GM18508 (cell line): ENCODE measurements around the gene CCDC88C.
"Not testable (repeated sequence)": the region's sequence is repeated elsewhere in the genome, so short reads cannot be mapped to it uniquely, and the experiment has no call there.

Source experiments
- ATAC-seq: cut with Tn5 transposase; IDR thresholded peaks from one replicate; pipeline ENCODE4 v1.9.1; 2021; ENCODE audit warnings: moderate number of reproducible peaks; ENCODE audit not compliant: insufficient read depth, unreplicated experiment

The CCDC88C gene

DNA sequence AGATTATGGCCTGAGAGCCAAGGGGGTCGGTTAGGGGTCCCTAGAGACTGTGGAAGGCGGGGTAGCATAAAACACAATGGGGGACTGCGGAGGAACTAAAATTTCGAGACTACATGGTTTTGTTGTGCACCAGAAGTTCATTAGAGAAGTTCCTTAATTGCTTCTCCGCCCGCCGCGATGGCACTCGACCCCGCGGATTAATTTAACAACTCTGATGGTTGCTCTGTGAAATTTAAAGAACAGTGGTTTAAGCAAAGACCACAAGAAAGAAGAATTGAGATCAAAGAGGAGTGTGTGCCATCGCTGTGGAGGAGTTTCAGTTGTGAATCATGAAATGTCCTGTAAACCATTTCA, 1.4 kb upstream of the CCDC88C start:
- ATAC-seq = no peak

DNA sequence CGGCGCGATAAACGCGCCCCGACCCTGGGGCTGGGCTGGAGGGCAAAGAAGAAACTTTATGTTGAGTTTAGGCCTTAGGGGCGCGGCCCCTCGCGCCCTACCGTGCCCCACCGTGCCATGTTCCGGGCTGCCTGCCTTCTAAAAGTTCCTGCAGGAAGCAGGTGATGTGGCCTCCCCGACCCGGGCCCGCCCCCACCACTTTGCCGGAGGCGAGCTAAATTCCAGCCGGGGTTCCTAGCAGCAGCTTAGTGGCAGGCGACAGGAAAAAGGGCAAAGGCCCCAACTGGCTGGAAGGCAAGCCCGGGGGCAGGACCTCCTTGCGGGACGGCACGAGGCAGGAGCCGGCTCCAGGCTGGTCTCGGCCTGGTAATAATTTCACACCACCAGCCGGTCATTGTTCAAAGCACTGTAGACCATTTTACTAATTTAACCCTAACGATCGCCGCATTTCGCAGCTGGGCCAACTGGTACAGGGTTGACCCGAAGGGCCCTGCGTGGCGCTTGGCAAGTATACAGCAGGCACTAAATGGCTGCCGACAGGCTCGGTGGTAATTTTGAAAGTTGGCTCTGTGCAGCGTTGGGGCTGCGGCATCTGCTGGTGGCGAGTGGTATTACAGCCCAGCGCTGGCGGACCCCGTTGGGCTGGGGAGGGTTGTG, 895 bp upstream of the CCDC88C start:
- no peak for ATAC-seq

DNA sequence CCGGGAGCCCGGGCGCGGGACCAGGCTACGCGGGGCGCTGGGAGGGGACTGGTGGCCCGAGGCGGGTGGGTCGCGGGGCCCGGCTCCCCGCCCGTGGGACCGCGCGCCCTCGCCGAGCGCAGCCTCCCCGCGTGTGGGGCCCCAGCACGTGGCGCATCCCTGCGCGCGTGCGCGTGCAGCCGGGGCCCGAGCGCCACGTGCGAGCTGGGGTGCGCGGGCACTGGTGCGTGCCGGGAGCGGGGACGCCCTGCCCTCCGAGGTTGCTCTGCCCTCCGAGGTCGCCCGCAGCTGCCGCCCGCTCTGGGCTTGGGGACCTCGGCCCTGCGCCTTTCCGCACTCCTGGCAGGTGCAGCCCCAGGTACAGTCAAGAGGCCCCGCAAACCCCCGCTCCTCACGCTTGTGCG, 365 bp upstream of the CCDC88C start:
- ATAC-seq = no peak

DNA sequence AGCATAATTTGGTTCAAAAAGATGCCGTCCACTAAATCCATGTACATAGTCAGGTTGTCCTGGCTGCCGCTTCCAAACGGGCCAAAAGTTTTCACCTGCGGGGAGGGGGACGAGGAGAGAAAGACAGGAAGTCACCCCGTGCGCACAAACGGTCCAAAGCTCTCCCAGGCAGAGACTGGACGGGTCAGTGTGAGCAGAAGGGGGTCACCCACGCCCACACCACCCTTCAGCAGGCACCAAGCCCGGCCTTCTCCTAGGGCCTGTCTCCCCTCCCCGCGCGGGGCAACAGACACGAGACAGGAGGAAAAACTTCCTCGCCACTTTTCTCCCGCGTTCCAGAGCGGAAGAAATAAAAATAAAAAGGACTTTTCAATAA, 888 bp downstream of the CCDC88C start:
- no peak for ATAC-seq

DNA sequence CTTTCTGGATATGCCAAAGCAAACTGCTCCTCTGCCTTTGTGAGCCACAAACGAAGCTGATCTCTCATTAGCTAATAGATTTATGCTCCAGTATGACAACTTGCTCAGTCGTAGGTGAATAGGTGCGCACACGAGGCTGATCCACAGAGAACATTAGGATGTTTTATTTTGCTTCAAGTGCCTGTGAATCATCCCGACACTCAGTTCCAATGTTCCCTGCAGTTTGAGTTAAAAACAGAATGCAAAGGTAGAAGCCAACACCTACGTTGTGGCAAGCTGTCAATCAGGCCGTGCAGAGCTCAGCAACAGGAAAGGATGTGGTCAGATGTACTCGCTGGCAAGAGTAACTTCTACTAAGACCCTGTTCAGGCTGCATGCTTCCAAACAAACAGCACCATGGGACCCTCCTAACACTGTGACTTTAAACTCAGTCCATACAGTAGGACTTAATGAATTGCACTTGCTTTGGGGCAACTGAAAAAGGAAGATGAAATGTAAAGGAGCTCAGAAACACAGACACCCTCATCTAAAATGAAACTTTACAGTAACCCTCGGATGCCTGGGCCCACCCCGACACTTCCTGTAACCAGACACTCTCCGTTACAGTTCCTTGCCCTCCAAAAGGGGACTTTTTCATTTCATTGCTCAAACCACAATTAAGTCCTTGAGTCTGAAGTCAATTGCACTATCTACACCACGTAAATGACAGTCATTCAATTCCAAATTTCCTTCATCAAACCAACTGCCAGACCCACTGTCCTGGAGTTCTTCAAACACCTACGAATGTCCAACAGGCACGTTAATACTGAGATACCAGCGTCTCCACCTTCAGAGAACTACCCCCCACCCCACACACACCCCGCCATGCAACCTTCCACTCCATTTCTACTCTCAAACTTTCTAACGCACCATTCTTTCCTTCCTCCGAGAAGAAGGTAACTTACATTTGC, 1.6 kb downstream of the CCDC88C start:
- peak; percentile 53 for ATAC-seq

DNA sequence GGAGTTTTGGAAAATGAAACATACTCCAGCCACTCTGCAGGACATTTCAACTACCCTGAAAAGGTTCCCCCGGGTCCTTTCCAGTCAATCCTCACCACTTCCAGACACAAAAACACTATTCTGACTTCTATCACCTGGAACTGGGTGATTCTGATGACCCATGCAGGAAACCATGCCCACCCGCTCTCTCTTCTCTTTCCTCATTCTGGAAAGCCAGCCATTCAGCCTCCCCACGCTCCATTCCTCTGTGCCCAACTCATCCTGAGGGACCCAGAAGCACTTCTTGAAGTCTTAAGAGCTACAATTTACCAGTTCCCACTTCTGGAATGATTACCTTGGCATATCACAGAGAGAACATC, 3.2 kb downstream of the CCDC88C start:
- ATAC-seq = no peak

DNA sequence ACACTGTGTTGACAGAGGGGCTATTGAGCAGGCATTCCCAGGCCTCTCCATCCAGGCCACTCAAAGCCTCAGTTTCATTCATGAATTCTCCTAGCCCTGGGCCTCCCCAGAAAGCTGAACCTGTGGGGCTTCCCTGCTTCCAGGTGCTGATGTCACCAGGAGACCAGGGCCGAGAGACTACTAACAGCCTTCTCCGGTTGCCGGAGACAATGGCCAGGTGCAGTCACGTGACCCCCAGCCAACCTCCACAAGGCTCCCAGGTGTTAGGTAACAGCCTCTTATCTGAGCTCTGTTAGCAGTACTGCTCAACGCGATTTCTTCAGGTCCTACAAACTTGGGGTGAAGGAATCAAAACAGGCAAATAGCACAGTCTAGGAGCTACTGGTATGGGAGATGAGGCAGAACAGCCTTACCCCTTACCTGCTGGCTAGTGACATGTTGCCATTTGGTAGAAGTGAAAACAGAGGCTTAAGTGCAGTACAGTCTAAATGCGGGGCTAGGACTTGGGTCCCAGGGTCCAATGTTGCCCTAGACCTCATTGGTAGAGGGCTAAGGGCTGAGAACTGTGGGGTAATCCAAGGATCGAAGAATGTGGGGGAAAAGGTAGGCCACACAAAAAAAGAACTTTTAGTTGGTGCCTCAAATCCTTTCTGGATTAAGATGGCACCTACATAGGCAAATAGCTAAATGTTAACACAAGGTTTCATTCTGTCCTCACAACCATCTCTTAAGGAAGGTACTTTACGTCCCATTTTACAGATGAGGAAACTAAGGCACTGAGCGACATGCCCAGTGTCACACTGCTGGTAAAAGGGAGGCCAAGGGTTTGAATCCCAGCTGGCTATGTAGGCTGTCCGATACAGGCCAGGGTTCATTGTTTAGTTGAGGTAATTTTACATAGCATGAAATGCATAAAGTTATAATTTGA, 3.8 kb downstream of the CCDC88C start:
- no peak for ATAC-seq

DNA sequence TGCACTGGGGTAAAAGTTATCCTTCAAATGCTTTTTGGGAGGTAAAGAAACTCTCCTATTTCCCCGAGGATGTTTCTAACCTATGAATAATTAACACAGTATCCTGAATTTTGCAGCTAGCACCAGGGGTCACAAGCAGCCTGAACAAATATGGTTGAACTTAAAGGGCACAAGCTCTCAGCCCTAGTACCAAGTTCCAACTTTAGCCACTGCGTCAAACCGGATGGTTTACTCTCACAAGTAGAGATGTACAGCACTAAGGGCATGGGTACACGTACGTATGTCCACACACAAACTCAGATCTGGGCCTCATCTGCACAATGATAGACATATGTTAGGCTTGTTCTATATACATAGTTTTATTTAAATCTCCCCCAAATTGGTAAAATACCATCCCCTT, 4.7 kb downstream of the CCDC88C start:
- no peak for ATAC-seq

DNA sequence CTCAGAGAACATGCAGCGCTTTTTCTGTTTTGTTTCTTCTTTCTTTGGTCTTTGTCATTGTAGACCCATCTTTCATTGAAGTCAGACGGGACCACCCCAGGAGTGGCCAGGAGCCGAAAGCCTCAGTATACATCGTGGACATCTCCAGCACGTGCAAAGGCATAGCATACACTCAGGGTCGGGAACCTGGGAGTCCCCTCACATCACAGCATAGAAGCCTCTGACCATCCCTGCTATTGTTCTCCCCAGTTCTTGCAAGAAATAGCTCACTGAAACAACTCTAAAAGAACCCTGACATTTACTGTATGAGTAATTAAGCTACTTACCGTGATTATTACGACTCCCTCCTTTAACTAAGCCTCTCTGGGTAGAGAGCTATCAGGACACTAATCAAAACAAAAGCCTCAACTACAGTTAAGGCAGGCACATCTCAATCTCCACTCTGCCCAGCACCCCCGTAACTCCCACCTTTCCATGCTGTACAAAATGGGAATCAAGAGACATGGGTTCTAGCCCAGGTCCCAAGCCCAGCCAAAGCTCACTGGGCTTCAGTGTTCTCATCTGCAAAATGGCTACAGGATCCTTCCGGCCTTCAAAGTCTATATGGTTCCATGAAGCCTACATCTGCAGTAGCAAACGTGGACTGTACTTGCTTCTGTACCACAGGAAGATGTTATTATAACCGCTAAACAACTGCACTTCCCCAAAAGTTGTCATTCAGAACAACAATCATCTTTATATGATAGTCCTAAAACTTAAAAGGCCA, 6.7 kb downstream of the CCDC88C start:
- no peak for ATAC-seq

DNA sequence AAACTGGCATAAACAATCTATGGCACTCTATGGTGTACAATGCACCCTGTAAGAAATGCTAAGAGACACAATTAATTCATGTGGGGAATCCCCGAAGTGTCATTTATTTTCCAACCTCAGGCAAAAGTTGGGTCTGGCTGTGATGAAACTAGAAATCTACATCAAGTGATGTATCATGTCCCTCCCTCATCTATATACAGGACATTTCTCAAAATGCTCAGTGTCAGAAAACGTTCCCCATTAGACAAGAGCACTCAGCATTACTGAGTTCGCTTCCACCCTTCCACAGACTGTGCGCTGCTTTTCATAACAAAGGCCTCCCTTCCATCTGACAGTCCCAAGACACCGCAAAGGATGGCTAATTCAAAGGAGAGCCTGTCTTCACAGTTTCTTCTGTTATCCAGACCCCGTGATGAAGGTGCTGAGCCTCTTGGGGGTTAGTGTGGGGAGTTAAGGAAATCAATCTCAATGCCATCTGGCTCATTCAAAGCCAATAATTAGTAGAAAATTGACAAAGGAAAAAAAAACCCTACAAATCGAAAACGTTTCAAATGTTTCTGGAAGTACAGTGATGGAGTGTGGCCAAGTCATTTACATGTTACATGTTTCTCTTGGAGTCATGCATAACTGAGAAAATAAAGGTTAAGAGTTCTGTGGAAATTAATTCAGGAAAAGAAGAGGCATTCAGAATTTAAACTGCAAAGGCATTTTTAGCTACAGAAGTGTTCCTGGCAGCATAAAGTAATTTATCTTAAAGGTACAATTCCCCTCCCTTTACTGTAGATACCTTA, 7.5 kb downstream of the CCDC88C start:
- ATAC-seq = no peak

DNA sequence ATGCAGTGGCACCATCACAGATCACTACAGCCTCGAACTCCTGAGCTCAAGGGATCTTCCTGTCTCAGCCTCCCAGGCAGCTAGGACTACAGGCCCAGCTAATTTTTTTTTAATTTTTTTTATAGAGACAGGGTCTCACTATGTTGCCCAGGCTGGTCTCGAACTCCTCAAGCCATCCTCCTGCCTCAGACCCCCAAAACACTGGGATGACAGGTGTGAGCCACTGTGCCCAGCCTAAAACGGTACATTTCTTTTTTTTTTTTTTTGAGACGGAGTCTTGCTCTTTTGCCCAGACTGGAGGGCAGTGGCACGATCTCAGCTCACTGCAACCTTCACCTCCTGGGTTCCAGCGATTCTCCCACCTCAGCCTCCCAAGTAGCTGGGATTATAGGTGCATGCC, 8.4 kb downstream of the CCDC88C start:
- not testable (repeated sequence) for ATAC-seq

DNA sequence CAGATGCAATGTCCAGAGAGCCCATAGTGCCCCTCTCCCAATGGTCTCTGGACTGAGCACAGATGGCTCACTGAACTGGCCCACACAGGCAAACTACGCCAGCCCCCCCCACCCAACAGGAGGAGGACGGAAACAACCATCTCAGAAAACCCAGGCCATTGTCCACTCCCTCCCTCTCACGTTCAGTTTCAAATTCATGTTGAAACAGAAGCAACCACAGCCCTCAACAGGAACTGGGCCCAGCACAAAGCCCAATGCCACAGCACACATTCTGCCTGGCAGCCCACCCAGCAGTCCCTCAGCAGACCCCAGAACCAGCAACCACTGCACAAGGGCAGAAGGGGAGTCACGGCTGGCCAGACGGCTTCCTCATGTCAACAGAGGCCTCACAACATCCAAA, 10.6 kb downstream of the CCDC88C start:
- ATAC-seq = no peak

DNA sequence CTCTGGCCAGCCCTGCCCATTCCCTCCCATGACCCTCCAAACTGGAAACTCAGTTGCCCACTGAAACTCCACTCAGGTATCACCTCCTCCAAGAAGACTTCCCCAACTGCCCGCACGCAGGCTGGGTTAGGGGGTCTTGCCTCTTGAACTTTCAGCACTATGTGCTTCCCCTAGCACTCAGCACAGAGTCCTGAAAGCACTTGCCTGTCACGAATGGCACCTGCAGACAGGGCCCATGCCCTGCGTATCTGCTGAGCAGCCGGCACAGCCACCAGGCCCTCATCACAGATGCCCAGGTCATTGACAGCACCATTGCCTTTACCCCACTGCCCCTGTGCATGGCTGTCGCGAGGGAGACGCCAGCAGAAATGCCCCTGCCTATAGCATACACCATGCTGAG, 11.2 kb downstream of the CCDC88C start:
- no peak for ATAC-seq

DNA sequence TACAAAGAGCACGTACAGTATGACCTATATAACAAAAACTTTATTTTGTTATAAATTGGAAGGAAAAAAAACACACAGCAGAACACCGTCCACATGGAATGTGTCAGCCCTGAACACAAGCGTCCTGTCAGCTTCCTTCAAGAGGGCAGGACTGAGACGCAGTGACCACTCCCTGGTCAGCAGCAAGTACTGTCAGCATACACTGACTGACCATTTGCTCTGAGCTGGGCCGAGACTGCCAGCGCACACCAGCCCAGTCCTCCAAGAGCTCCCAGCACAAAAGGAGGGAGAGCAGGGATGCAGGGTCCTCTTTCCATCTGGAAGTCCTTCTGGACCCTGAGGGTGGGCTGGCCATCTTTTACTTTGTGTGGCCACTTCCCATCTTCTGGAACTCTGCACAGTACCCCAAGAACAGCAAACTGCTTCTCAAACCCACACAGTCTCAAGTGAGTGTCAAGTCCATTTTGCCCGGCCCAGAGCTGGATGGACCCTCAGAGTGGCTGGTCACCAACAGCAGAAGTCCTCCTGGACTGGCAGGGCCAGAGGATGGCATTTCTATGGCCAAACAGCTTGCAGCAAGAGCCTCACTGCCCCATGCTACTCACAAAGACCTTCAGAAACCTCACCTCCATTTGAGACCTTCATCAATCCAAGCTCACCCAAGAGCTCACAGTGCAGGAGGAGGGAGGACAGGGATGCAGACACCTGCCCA, 11.7 kb downstream of the CCDC88C start:
- ATAC-seq = no peak

DNA sequence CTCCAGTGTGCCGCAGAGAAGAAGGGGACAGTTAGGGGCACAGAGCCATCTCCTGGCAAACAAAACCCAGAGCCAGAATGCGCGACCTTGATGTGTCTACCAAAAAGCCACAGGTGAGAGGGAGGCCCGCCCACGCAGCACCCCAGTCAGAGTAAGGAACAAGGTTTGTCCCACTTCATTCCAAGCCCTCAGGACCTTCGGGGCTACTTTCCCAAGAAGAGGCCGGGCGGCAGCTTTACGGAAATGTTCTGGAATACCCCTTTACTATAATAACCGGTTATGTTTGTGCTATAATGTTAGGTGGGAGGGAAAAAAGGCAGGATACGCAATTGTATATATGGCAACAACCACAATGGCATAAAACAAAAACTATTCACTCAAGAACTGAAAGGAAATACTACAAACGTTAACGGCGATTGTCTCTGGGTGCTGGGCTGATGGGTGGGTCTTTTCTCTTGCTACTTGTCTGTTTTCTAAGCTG, 12.3 kb downstream of the CCDC88C start:
- ATAC-seq = no peak

DNA sequence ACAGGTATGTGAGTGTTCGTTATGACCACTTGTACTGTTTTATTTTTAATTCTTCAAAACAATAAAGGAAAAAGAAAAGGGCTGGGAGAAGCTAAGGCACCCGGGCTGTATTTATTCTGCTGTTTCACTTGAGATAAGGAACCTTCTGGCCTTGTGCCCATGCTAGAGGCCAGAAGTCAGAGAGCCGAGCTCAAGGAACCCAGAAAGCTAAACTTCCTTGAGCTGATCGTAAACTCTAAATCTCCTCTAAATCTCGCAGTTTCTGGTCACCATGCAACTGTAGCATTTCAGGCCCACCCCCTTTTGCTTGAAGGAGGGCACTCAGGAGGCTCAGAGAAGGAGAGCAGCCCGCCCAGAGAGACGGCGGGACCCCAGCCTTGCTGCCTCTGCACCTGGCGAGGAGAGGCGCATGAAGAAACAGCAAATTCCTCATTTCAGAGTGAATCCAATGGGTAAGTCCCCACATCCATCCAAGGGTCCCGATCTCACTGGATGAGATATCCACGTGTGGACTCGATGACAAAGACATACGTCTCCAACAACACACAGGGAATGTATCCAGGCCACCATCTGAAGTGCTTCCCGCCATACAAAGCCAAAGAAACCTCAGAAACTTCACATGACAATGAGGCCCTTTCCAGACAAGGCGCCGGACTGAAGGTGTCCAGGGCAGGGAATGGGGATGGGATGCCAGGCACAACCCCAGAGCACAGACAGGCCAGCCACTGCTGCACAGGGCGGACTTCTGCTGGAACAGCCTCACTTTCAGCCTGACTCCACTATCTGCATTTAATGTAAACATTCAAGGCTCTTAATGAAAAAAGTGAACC, 14.6 kb downstream of the CCDC88C start:
- ATAC-seq = no peak

DNA sequence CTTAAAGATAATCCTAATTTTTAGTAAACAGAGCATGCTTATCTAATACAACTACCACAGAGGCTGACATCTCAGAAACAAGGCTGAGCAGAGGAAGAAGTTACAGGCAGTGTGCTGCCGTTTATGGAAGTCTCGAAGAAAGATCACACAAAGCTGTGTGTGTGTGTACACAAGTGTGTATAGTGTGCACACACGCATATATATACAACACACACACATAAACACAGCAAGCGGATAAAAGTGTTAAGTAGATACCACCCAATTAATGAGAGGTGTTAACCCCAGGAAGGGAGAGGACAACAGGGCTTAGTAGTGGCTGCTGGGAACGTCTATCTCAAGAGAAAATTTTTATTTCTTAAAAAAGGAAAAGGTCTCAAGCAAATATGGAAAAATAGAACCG, 15.3 kb downstream of the CCDC88C start:
- ATAC-seq = no peak

DNA sequence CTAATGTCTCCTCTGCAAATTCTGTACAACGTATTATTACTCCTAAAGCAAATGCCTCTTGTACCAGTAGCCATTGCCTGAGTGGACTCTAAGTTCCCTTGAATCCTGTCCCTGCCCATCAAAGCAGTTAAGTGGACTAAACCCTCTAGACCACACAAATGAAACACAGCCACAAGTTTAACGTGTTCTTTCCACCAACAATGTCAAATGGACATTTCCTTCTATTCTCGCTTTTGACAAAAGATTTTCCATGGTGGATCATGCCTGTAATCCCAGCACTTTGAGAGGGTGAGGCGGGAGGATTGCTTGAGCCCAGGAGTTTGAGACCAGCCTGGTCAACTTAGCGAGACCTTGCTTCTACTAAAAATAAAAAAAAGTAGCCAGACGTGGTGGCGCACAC, 15.9 kb downstream of the CCDC88C start:
- ATAC-seq = no peak
